AG10803 (cell line): ENCODE results near the gene TARP.
"Not testable (repeated sequence)": the region's sequence is repeated elsewhere in the genome, so short reads cannot be mapped to it uniquely, and the experiment has no call there.

Source experiments
- DNase-seq: peaks from one replicate; pipeline ENCODE4 v3.0.0; 2010; ENCODE audit warnings: low read depth
- H3K4me3 ChIP-seq: 2 replicates; pipeline ENCODE4 v1.5.1; 2011; ENCODE audit warnings: mild to moderate bottlenecking, low read length, control low read depth
- CTCF ChIP-seq: conservative IDR thresholded peaks from 2 replicates; pipeline ENCODE4 v1.5.1; 2011; ENCODE audit warnings: mild to moderate bottlenecking, low read length, control low read depth, inconsistent platforms

Gene TARP

DNA sequence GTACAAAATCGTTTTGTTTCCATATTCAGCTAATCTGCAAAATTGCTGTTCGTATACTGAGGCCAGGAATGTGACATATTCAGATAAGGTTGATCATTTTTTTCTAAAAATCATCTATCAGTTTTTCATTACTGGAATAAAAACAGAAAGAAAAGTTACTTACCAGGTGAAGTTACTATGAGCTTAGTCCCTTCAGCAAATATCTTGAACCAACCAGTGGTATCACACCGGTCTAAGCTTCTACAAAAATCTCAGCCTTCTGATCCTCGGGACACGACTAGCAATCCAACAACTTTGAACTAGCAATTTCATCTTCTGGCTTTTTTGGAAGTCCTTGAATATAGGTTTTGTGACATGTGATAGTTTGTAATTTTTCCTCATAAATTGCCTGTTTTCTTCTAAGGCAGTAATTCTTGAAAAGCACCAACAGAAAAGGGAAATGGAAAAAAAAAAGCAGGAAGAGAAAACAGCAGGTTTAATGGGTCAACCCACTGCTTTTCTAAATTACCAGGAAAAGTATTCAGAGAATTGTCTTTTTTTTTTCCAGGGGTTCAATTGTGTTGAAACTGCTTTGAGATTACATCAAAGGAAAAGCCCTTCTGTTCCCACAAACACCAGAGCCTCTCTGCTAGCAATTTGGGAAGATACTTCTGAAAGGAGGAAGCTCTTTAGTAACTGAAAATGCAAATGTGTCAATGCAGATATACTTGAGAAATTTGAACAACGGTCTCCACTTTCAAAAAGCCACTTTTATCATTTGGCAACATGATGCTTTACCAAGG, 2.9 kb upstream of the TARP start:
- no peak overlapping the region for H3K4me3 ChIP-seq
- TF ChIP-seq CTCF, result no peak
- DNase-seq, result no peak

DNA sequence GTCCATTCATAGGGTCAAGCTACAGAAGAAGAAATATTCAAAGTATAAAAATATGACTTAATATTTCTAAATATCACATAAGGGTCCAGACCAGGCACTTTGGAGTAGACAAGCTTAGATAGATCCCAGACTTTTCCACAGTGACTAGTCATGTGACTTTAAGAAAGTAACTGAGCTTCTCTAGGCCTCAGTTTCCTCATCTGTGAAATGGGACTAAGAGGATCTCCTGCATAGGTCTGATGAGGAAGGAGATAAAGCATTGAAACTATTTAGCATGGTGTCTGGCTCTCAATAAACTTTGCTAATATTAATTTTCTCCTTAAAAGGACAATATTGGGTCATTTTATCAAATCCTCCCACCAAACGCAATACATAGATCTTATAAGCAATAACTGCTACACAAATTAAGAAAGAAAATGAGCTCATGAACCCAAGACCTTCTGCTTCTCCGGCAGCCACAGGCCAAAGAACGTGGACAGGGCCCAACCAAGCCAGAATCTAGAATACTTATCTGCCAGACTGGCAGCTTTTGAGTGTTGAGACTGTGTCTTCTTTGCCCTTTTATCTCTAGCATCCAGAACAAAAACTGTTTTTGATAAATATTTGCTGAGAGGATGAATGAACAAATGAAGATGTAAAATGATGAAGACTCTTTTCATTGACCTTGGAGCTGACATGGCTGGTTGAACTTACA, 1.6 kb upstream of the TARP start:
- no peak for TF ChIP-seq CTCF
- no peak overlapping the region for H3K4me3 ChIP-seq
- no peak for DNase-seq

GRCh38 chr7:38274486-38274885, 1.1 kb upstream of the TARP start:
- H3K4me3 ChIP-seq, result no peak overlapping the region
- DNase-seq, result no peak
- no peak for TF ChIP-seq CTCF

DNA sequence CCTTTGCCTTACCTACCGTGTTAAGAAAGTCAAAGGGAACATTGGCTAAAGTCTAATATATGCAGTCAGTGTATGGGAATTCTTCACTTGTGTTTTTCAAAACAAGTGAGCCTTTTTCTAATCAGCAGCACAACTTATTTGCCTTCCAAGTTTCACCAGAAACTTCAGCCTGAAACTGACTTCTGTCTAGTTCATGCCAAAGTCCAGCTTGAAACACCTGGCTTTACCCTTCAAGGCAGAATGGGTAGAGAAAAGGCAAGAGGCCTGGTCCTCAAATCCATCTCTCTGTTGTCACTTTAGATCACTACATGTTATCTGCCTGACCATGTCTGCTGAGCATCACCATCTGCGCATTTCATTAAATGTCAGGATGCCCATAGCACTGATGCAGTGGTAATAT, 3.0 kb downstream of the TARP start:
- not testable (repeated sequence) for DNase-seq, H3K4me3 ChIP-seq

DNA sequence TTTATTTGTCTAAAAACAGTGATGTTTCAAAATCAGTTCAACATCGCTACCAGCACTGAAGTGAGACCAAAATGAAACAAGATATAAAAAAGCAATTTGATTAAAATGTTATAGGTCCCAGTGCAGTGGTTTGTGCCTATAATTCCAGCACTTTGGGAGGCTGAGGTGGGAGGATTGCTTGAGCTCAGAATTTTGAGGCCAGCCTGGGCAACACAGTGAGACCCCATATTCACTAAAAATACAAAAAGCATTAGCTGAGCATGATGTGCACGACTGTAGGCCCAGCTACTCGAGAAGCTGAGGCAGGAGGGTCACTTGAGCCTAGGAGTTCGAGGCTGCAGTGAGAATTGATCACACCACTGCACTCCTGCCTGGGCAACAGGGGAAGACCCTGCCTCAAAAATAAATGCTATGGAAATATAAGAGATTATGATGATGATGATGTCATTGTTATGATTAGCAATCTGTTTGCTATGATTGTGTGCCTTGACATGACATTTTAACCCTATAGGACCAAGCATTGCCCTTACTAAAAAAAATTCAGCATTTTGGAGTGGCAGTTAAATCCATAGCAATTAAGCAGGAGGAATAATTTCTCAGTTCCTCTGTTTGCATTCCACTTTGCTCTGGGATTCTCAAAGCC, 3.6 kb downstream of the TARP start:
- not testable (repeated sequence) for DNase-seq, H3K4me3 ChIP-seq

- not testable (repeated sequence) for DNase-seq, H3K4me3 ChIP-seq
Observed at GRCh38 chr7:38265958-38266357, 7.5 kb downstream of the TARP start.

GRCh38 chr7:38264602-38265001, 8.8 kb downstream of the TARP start:
- not testable (repeated sequence) for DNase-seq, H3K4me3 ChIP-seq

DNA sequence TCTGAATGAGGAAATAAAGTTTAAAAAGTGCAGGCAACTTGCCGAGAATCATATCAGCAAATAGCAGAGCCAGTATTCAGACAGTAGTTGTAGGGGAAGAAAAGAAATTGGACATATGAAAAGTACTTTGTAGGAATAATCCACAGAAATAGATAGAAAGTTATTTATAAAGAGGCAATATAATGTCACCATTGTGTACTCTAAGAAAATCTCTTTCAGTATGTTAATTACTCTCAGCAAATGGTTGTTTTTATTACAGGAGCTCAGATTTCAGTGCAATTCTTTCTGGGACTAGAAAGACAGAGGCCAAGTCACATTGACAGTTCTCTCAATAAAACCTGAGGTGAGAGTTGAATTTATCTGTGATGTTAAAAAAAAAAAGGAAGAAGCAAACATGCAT, 10.2 kb downstream of the TARP start:
- H3K4me3 ChIP-seq, DNase-seq: not testable (repeated sequence)

- no peak for DNase-seq
- no peak overlapping the region for H3K4me3 ChIP-seq
- no peak for TF ChIP-seq CTCF
Observed at GRCh38 chr7:38262545-38262944, 10.9 kb downstream of the TARP start.

DNA sequence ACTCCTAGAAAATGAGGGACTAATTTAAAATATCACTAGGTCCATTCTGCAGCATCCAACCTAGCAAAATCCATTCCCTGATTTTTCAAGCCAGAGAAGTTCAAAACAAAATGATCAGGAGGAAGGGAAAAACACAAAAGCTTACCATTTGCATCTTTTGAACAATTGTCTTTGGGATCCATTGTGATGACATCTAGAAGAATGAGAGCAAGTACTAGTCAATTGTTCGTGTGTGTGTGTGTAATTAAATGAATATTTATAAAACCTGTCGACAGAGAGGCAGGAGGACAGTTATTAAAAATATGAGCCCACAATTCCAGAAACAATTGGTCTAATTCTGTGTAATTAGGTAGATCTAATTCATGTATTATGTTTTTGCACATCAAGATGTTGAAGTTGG, 11.4 kb downstream of the TARP start:
- H3K4me3 ChIP-seq, DNase-seq: not testable (repeated sequence)

DNA sequence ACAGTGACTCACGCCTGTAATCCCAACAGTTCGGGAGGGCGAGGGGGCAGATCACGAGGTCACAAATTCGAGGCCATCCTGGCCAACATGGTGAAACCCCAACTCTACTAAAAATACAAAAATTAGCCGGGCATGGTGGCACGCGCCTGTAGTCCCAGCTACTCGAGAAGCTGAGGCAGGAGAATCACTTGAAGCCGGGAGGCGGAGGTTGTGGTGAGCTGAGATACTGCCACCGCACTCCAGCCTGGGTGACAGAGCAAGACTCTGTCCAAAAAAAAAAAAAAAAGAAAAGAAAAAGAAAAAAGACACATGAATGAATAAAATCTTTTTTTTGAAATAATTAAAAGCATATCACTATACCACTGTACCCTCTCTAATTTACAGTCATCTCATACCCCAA, 11.8 kb downstream of the TARP start:
- not testable (repeated sequence) for DNase-seq, H3K4me3 ChIP-seq

GRCh38 chr7:38259157-38259556, 14.3 kb downstream of the TARP start:
- H3K4me3 ChIP-seq, result not testable (repeated sequence)

More at GRCh38 chr7:38259157-38259556, 14.3 kb downstream of the TARP start:
- not testable (repeated sequence) for DNase-seq
